NCI-H2196 (cell line): ENCODE data around the gene MAPK10.
"Not testable (repeated sequence)": the region's sequence is repeated elsewhere in the genome, so short reads cannot be mapped to it uniquely, and the experiment has no call there.

ENCODE experiments used
- DNase-seq: peaks from one replicate; lab custom pipeline; 2025; ENCODE audit not compliant: unreplicated experiment; lab: John Stamatoyannopoulos, UW

The MAPK10 gene

DNA sequence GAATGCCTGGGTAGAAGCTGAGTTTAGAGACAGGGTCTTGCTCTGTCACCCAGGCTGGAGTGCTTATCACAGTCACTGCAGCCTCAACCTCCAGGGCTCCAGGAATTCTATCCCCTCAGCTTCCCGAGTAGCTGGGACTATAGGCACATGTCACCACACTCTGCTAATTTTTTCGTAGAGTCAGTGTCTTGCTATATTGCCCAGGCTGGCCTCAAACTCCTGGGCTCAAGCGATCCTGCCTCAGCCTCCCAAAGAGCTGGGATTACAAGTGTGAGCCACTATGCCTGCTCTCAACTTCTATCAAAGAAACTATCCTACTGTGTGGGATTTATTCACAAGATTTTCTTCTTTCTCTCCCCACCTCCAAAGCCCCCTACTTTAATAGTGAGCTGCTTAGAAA is 15.7 kb downstream of the MAPK10 start:
- DNase-seq: no peak

DNA sequence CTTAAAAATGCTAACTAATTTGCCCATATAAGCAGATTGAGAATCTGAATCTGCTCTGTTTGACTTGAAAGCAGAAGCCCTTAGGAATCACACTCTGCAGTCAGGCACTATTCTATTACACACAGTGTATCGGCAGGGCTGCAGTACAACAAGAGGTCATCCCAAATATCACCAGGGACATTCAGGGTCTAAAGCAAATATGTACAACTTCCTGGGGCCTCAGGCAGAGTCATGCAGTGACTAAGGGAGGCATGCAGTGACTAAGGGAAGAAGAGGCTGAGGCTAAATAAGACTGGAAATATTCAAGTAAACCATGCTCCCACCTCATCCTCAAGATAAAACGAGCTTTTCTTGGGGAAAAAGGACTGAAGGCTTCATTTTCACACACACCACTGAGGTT is 20.9 kb downstream of the MAPK10 start:
- DNase-seq: no peak

DNA sequence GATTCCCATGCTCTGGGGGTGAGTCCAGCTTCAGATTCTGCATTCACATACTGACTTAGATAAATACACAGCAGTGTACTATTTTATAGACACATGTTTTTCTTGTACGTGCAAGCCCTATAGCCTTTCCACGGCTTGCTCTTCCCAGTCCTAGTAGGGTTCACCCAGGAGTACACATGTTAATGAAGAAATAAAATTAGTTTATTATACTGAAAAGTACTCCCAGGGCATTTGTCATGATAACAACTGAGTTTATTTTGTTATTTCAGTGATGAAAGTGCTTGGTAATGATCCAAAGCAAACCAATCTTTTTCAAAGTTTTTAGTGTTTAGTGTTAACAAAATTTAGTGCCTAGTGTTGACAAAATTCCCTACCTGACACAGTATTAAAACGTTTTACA is 21.3 kb downstream of the MAPK10 start:
- no peak for DNase-seq

DNA sequence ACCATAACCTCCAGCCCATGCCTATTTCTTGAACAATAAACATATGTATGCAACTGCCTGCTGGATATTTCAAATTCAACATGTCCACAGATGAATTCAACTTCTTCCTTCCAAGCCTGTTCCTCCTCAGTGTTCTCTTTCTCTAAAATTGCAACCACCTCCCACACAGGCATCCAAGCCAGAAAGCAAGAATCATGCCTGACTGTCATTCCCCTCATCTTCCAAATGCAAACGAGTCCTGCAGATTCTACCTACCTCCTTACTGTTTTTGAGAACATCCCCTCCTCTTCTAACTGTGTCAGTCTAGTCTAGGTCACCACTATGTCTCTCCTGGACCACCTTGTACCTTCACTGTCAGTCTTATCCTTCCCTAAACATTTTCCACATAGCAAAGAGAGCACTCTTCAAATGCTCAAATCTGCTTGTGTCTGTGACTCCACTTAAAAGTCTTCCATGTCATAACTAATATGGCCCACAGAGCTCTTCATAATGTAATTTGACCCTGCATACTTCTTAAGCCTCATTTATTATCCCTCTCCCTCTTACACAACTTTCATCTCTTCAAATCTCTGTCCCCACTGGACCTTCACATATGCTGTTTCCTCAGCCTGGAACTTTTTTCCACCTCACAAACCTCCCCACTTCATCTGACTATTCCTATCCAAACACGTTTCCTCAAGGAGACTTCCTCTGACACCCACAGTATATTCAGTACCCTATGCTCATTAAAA is 25.7 kb downstream of the MAPK10 start:
- no peak for DNase-seq

DNA sequence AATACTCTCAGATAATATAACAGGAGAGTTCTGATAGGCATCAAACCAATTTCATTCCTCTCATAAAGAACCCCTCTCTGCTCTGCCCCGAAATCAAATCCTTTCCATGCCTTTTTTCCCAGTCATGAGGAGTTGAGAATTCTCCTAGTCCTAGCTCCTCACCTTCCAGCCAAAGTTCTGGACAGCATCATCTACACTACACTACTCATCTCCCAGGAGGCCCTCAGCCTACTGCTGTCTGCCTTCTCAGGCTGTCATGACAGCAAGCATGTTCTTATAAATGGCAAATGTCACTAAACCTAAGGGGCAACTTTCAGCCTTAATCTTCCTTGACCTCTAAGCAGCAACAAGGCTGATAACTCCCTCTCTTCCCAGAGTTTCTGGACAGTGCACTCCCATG is 26.6 kb downstream of the MAPK10 start:
- DNase-seq: no peak

DNA sequence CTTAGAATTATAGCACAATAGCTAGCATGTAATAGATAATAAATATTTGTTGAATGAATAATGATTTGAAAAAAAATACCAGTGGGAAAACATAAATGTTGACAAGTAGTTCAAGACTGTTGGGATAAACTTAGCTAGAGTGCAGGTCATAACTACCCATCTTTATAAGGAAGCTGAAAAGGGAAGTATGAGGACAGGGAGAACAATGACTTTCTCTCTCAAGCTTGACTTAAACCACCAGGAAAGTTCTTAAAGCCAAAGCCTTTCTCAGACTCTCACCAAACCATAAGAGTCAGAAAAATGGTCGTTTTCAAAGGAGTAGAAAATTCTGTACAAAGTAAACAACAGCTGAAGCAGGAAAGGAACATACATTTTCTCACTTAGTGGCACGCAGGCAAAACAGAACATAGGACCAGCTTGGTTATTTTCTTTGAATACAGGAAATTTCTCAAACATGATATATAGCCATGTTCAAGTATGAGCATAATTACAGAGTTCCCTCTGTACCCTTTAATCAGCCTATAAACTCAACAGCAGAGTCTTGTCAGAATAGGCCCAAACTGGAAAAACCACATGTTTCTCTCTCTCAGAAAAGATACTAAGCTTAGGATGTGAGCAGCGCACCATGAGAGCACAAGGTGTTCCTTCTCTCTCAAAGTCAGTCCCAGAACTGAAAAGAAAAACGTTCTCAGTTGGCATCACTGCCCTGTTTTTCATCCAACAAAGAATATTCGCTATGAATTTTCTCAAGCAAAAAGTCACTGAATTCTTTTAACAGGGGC is 28.7 kb downstream of the MAPK10 start:
- DNase-seq: no peak

DNA sequence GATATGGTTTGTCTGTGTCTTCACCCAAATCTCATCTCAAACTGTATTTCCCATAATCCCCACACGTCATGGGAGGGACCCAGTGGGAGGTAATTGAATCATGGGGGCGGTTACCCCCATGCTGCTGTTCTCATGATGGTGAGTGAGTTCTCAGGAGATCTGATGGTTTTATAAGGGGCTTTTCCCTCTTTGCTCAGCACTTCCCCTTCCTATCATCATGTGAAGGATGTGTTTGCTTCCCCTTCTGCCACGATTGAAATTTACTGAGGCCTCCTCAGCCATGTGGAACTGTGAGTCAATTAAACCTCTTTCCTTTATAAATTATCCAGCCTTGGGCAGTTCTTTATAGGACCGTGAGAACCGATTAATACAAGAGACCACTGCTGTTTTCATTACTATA is 29.4 kb downstream of the MAPK10 start:
- not testable (repeated sequence) for DNase-seq

DNA sequence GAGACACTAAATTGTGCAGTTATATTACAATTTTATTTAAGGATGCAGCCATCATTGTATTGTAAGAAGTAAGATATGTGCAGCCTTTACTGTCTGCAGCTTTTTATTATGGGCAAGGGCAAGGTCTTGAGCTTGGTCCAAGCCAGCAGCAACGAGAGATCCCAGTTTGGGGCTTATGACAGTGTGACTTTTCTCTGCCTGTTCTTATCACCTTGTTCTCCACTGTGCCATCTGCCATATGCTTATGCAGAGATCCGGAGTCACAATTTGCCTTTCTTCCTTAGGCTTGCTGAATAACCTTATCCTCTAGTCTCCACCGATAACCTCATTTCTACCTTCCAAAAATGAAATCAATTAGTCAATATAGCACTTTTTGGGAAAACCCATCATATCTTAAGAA is 30.4 kb downstream of the MAPK10 start:
- DNase-seq: no peak

DNA sequence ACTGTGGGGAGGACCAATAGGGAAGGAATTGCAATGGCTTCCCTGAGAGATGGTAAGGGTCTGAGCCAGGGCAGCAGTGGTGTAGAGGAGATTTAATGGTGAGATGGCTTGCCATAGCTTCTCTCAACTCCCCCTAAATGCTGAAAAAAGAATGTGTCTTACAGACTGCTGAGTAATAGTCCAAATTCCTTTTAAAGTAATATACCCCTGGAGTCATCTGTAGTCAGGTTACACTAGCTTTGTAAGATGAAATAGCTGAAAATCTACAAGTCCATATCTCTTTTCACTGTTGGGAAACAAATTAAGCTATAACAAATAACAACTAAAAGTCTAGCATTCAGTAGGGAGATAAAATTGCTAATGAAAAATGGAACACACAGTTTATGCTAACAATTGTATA is 33.5 kb downstream of the MAPK10 start:
- DNase-seq: no peak

DNA sequence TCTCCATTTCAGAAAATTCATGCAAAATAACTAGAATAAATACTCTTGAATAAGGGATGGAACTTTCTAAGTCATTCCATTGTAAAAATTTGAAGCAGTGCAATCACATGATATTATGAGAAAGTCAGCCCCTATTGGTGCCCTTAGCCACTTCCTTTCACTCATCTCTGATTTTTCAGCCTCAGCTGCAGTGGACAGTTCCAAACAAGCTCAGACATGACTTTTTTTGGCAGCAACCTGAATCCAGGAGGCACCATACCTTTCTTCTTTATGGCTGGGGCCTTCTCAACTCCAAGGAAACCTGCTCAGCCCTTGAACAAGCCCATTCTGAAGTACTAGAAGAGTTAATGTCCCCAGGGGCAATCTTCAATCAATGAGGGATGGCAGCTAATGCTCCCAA is 40.5 kb downstream of the MAPK10 start:
- no peak for DNase-seq

DNA sequence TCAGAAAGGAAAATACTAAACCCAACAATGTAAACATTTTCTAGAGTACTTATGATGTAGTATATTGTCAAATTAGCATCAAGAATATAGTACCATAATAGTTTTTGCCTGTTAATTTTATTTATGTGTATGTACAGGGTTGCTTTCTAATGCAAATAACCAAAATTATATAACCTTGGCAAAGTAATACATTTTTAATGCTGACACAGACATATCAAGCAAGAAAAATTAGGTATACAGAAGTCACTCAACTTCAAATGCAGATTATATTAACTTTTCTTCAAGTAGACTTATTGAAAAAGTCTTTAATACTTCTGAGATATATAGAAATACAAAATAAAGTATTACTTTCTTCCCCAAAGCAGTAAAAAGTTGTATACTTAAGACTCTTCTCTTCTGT is 44.3 kb downstream of the MAPK10 start:
- no peak for DNase-seq

DNA sequence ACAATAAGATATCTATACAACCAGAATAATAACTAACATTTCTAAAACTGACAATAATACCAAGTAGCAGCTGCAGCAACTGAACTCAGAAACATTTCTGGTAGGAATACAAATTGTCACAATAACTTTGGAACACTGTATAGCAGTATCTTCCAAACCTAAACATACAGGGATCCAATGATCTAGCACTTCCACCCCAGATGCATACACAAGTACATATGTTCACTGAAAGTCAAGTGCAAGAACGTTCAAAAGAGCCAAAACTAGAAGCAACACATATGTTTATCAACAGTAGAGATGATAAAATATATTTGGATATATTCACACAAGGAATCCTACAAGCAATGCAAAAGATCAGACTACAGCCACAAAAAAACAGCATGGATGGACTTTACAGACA is 46.2 kb downstream of the MAPK10 start:
- no peak for DNase-seq

DNA sequence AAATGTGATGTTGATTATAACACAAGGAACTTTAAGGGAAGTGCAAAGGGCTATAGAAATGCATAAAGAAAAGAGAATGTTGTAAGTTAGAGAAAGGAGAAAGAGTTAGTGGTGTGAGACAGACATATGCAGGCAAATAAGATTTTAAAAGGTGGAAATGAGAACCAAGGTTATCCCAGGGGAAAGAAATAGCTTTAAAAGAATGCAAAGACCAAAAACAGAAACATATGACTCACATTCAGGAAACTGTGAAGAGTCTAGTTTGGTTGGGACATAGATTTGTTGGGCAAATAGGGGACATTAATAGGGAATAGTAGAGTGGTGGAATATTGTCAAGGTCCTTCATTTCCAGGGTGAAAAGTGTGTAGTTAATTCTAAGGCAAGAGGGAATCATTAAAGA is 52.4 kb downstream of the MAPK10 start:
- DNase-seq: no peak

DNA sequence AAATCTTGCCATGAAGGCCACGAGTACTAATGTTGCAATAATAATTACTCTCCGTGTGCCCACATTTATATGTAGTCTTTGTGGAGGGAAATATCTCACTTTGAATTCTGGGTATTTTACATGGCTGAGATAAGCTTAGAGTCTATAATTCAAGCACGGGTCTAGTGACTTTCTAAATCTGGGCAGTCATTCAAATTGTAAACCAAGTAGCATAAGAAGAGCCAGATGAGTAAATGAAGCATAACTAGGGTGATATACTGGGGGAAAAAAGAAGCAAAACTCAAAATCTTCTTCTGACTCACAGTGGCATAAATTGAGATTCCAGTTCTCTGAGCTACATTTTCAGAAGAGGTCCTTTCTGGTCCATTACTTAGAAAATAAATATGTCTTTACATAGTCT is 53.0 kb downstream of the MAPK10 start:
- no peak for DNase-seq

DNA sequence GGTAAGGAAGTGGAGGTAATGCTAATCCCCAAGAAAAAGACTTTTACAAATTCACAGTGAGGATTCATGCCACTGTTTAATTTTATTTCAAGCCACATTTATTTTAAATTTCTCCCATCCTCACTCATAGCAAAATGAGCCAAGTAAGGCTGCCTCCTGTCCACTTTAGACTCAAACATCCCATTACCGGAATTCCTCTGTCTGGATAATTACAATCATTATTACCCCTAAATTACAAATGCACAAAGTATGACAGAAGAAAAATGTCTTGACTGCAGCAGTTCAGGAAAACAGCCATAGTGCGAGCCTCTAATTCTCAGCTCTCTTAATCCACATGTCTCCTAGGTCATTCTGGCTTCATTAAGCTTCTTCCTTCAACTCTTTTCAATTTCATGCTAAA is 57.0 kb downstream of the MAPK10 start:
- no peak for DNase-seq

DNA sequence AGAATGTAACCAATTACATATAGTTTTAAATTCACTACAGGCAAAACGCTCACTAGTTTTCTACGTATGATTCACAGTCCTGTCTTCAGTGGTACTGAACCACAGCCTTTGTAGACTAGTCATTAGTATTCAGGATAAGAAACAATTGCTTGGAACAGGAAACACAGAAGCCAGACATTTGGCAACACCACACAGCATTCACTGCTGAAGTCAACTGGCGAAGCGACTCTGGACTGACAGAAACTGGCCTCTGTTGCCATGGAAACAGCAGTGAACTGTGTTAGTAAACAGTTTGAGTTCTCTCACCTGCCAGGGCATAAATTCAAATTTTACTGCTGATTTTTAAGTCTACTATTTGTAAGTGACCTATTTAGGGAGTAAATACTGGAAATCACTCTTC is 57.6 kb downstream of the MAPK10 start:
- peak; percentile 30 for DNase-seq

DNA sequence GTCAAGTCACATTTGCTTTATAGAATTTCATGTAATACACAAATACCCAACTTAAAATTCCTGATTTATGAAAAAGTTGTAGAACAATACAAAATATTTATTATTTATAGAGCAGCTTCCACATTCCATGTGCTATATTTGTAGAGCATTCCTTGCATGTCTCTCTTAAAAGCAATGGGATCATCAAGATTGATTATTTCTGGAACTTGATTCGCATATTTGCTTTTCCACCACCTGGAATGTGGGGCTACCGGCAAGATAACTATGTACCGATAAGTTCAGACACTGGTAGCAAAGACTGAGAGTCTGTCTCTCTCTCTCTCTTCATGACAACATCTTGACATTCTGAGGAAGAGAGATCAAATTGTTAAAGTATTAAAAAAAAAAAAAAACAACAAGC is 59.3 kb downstream of the MAPK10 start:
- no peak for DNase-seq

DNA sequence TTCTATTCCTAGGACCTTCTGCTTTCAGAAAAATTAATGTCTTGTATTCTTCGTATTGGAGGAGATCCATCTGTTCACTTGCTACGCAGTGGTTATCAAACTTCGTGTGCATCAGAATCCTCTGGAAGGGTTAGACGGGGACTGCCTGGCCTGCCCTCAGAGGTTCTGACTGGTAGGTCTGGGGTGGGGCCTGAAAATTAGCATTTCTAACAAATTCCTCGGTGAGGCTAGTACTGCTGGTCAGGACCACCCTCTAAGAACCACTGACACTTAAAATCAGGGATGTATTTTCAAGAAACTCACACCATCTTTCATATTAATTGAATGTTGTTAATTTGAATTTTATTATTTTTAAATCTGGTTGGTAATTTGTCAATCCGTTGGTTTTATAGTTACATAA is 63.0 kb downstream of the MAPK10 start:
- DNase-seq: no peak

DNA sequence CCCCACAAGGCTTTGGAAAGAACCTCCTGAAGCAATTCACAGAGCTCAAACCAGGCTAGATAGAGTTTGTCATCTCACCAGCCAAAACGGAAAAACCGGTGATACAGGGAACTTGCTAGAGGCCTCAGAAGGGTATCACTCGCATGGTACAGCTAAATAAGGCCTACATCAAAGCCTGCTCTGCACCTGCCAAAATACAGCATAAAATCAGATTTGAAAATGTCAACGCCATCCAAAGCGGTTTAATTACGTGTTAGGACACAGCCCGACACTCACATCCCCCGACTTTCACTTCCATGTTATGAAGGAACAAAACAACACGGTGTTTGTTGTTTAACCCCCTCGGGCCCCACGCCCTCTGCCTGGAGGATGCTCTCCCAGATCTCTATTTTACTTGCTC is 65.0 kb downstream of the MAPK10 start:
- DNase-seq: no peak

DNA sequence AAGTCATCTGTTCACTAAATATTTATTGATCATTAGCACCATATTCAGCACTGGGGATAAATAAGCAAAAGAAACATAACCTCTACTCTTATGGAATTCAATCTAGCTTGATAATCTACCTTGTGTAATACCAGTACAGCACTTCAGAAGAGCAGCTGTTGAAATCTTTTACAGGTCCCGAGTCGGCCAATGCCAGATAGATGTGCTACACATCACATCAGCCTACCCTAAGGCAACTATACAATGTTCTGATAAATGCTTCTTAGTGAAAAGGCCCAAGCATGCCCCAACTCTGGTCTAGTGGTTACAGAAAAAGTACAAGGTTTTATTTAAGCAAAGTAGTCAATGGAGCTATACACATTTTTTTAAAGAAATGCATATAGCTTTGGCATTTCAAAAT is 68.7 kb downstream of the MAPK10 start:
- no peak for DNase-seq

DNA sequence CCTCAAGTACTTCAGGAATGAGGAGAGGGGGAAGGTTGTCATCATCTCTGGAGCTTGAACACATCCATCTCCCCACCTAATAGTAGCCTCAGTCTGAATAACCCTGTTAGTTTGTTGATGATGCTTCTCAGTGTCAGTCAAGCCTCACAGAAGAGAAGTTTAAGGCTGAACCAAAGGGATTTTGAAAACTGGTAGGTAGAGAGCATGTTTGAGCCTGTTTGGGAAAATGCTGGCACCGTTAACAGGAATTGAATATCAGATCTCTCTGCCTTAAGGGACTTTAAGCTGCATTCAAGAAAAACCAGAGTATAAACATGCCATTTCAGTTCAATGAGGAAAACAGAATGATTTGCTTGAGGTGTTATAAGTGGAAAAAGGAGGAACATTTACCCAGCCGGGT is 73.1 kb downstream of the MAPK10 start:
- DNase-seq: no peak

DNA sequence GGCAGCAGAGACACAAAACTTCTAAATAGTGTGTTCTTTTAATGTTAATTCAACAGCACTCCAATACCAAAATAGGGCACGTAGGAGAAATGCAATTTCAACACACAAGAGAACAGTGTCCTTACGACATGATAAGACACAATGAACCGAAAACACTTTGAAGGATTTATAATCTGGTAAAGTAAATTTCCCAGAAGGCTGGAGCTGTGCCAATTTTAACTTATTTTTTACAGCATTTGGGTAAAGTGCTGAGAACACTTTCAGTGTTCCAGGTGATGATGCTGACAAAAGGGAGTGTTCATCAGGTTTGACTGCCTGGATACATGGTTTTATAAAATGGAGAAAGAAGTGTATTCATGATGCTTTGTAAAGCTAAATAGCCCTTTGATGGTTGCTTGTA is 76.5 kb downstream of the MAPK10 start:
- DNase-seq: no peak

DNA sequence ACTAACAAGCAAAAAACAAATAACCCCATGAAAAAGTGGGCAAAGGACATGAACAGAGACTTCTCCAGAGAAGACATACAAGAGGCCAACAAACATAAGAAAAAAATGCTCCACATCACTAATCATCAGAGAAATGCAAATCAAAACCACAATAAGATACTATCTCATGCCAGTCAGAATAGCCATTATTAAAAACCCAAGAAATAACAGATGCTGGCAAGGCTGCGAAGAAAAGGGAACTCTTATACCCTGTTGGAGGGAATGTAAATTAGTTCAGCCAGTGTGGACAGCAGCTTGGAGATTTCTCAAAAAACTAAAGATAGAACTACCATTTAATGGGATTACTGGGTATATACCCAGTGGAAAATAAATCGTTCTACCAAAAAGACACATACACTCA is 79.6 kb downstream of the MAPK10 start:
- DNase-seq: no peak
